GM18868 (cell line): ENCODE data around the gene FAIM2.
"Not testable (repeated sequence)": the region's sequence is repeated elsewhere in the genome, so short reads cannot be mapped to it uniquely, and the experiment has no call there.

ENCODE experiments used
- ATAC-seq: cut with Tn5 transposase; IDR thresholded peaks from one replicate; pipeline ENCODE4 v1.9.1; 2021; ENCODE audit warnings: mild to moderate bottlenecking, moderate library complexity; ENCODE audit not compliant: unreplicated experiment

The FAIM2 gene

DNA sequence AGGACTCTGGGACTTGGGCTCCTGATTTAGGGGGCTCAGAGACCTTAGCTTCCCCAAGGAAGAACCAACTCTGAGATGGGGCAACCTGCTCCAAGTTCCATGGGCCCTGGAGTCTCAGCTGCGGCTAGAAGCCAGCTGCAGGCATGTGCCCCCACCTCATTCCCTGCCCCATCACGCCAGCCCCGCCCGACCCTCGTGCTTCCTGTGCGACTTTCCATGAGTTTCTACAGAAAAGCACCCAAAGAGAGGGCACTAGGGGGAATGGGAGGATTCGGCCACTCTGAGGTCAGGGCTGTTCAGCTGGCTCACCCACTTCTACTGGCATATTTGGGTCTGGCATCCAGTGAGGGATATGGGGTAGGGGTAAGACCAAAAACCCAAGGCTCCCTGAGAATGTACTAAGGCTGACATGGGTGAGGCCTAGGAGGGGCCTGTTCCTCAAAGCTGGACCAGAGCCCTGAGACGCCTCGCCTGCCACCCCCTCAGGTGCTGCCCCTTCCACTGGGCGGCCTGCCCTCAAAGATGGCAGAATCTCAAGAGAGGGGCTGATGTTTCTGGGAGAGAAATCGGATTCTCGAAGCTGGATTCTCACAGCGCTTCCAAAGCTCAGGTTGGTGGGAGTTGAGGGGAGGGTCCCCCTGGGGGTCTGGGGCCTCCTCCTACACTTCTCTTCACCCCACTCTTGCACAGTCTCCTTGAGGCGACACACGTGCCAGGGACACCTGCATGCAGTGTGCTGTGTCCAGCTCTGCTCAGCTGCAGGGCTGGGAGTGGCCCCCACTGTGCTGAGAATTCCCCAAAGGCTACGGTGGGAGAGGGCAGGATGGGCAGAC is 22.1 kb downstream of the FAIM2 start:
- no peak for ATAC-seq

- ATAC-seq = no peak
Observed at GRCh38 chr12:49880756-49881414, 22.8 kb downstream of the FAIM2 start.

DNA sequence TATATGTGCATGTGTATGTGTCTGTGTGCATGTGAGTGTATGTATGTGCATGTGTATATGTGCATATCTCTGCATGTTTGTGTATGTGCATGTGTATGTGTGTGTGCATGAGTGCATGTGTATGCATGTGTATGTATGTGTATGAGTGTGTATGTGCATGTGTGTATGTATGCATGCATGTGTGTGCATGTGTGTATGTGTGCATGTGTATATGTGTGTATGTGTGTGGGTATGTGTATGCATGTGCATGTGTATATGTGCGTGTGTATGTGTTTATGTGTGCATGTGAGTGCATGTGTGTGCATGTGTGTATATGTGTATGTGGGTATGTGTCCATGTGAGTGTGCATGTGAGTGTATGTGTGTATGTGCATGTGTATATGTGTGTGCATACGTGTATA is 24.6 kb downstream of the FAIM2 start:
- ATAC-seq = not testable (repeated sequence)

GRCh38 chr12:49878021-49878420 is 25.7 kb downstream of the FAIM2 start:
- no peak for ATAC-seq

DNA sequence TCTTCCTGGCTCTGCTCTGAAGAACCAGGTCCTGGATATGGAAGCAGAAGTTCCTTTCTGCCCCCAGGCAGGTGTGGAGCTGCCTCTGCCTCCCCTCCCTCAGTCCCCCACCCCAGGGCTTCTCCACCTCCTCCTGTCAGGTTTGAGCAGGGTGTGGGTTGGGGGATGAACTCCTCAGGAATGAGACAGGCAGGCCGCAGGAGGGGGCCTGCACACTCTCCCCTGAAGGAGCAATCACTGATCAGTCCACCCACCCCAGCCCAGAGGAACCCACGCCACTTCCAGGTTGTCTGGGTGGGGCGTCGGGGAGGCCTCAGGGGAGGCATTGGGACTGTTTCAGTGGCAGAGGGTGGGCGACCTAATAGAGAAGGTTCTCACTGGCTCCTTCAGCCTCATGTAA is 26.6 kb downstream of the FAIM2 start:
- ATAC-seq = no peak

DNA sequence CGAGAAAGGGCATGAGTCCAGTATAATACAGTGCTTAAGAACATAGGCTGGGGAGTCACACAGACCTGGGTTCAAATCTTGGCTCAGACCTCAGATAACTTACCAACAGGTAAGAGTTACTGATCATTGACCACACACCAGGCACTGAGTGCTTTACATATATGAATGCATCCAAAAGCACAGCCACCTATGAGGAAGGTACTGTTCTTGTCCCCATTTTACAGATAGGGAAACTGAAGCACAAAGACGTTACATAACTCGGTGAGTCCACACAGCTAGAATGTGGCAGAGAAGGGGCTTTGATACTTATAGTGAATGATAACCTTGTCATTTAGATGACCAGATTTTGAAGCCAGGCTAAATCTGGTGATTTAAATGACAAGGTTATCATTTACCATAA is 27.6 kb downstream of the FAIM2 start:
- no peak for ATAC-seq

DNA sequence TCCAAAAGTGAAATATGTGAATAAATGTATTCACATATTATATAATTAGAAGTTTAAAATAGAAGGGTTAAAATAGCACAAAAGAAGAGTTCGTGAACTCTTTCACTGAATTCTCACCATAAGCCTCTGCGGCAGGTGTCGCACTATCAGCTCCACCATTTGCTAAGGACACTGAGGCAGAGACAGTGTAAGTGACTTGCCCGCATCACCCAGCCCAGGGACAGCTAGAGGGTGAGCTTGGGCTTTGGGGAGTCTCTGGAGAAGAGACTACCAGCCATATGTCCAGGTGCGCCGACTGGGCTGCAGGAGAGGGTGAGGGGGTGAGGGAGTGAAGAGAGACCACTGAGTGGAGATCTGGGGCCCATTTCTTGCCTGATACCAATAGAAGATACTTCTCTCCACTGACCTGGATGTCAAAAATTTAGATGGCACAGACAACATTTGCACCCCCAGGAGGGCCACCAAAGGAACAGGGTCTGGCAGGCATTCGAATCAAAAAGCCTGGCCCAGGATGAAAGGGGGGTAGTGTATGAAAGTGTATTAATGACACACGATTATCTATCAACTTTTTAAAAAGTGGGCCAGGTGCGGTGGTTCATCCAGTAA is 28.5 kb downstream of the FAIM2 start:
- ATAC-seq = no peak

DNA sequence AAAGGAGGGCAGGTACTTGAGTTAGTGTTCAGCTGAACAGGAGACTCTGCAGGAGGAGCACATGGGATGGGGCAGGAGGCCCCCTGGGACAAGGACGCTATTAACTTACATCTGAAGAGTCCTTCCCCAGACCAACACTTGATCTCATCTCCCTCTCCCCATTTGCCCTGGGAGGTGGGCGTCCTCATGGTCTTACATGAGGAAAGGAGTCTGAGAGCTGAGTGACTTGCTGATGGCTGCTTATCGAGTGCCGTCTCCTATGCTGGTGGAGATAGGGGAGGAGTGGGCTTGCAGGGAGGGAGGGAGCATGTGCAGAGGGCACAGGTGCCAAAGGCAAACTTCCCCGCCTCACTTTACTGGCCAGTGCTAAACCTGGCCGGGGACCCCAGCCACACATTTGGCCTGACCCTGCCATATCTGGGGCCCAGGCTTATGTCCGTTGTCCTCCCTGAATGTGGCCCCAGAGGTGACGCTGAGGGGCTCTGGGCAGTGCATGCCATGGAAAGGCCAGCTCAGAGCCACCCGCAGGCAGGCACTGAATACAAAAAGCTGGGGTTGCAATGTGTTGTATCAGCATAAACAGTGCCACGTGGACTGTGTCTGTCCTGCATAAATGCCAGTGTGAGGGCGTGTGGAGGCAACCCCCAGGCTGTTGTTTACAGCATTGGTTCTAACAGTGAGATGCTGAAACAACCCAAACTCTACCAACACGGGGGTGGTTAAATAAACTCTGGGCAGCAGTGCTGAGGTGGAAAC is 29.4 kb downstream of the FAIM2 start:
- ATAC-seq = no peak

GRCh38 chr12:49873361-49873934 is 30.3 kb downstream of the FAIM2 start:
- ATAC-seq = no peak

DNA sequence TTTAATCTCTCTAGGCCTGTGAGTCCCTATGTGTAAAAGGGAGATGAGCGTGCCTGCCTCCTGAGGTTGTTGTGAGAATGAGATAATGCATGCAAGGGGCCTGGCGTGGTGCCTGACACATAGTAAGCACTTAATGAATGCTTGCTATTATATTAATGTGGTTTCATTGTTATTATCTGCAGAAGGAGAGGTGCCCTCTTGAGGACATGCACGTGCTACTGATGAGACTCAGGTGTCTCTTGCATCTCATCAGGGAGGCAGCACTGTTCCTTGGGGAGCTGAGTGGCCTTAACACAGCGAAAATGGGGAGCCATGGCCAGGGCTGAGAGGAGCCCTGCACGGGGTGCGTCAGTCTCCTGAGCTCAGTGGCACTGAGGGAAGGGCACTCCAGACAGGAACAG is 30.9 kb downstream of the FAIM2 start:
- ATAC-seq = no peak

- ATAC-seq = no peak
Observed at GRCh38 chr12:49872381-49872780, 31.3 kb downstream of the FAIM2 start.

GRCh38 chr12:49871811-49872251 is 31.9 kb downstream of the FAIM2 start:
- not testable (repeated sequence) for ATAC-seq

DNA sequence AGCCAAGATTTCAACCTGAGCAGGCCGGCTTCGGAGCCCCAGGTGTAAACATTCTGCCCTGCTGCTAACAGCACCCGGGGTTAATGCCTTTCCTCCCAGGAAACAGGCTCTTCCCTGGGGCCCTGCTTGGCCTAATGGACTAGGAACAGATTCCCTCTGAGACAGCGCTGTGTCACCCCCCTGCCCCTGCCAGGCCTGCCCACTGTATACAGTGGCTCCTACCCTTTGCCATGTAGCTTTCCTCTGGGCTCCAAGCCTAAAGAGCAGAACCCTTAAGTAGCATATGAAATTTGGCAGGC is 32.5 kb downstream of the FAIM2 start:
- ATAC-seq = no peak

DNA sequence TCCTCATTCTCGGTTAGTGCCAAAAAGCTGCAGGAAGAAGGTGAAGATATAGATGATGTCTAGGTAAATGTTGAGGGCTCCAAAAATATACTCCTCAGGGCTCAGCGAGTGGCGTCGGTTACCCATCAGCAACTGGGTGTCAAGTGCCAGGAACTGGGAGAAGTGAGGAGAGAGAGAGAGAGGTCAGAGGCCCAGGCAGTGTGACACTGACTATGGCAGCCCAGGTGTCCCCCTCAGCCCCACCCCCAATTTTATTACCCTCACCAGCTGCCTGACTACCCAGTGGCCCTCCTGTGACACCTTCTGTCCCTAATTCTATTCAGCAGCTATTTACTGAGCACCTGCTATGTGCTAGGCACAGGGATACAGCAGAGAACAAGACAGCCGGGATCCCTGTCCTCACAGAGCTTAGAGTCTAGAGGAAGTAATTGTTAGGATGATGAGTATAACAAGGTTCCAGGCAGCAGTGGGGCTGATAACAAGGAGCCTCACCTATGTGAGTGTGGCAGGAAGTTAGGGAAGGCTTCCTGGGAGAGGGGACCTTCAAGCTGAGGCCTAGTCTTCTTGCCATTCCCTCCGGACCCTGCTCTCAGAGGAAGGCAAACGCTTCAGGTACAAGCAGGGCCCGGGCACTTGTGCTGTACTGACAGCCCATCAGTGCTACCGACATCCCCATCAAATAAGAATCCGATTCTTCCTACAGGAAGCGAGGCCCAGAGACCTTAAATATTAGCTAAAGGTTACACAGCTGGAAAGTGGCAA is 33.0 kb downstream of the FAIM2 start:
- ATAC-seq = no peak

DNA sequence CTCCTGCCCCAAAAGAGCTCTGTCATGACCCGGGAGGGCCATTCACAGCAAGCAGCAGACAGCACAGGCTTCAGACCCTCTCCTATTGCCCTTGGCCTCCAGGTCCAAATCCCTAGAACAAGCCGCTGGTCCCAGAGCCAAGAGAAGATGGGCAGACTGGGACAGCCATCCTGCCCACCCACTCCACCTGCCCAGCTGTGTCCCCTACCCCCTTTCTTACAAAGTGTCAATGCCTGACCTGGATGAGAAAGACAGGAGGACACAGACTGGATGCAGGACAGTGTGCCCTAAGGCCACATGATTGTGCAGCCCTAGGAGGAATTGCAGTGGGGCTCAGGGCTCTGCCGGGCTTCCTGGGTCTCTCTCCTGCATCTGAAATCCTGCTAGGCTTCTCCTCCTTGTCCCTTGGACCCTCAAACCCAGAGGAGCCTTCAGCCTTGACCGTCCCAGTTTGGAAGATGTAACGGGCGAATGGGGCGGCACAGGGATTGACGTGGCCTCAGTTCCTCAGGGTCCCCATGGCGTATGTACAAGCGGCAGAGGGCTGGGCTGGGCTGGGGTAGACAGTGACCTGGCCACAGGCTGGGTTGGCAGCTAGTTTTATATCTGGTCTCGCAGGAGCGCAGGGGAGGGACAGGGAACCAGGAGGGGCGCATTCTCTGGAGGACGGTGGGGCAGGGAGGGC is 33.7 kb downstream of the FAIM2 start:
- no peak for ATAC-seq

DNA sequence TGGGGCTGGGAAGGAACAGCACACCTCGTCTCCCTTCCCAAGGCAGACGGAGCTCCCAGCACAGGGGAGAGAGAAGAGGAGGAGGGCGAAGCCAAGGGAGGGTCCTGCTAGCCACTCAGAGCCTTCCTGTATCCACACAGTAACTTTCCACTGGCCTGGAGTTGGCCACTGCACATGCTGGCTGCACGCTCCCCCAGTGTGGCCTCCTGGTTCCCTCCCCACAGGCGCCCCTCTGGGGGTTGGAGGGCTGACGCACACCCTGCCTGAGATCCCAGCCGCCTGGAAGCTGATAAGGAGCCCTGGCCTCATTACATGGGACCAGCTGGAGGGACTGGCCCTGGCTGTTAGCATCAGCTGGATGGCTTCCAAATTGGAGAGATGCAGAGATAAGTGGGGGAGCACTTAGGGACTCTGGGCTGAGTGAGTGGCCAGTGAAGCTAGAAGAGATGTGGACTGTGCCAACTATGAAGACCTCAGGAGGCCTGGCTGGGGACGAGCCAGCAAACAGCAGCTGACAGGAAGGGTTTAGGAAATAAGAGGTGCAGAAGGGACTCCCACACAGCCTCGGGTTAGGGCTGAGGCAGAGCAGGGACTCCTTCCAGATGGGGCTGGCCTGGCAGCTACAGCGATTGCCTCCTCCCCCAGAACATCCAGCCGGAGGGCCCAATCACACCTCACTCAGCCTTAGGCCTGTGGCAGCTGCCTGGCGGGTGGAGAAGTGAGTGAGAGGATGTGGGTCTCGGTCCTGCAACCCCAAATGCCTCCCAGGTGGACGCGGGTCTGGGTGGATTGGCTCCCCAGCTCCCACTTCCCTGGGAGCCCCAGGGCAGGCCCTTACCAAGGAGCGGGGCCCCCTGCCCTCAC is 34.5 kb downstream of the FAIM2 start:
- ATAC-seq = no peak

GRCh38 chr12:49868449-49868848 is 35.3 kb downstream of the FAIM2 start:
- ATAC-seq = no peak

DNA sequence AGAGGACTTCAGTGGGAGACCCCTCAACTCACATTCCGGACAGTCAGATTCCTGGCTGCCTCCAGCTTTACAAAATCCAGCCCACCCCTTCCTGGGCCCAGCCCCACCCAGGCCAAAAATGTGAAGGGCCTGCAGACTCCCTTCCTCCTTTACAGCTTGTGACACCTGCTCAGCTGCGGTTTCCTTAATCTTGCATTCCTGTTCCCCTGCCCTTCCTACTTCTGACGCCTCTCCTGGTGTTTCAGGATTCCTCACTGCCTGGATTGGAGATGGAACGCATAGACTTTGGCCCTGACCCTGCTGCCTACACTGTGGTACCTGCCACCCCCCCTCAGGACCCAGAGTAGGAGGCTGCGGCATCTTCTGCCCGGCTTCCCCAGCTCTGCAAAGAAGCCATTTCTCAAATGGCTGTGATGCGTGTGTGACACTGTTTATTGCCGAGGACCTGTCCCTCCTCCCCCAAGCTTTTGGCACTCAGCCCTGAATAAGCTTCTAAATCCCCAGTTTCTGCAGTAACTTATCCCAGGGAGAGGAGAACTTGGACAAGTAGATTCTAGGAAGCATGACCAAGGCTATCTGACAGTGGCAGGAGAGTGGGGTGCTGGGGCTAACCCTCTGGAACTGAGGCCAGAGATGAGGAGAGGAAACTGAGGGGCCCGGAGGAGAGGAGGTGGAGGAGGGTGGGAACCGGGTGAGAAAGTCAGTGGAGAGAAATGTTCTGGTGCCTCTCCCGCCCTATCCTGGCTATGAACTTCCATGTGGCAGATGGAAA is 35.9 kb downstream of the FAIM2 start:
- no peak for ATAC-seq
